HG03457 (cell line): Measurements from ENCODE around the gene ADAMTS17.

Source experiments
- ATAC-seq: cut with Tn5 transposase; IDR thresholded peaks from one replicate; pipeline ENCODE4 v1.9.1; 2021; ENCODE audit warnings: moderate number of reproducible peaks; ENCODE audit not compliant: unreplicated experiment

The ADAMTS17 gene

DNA sequence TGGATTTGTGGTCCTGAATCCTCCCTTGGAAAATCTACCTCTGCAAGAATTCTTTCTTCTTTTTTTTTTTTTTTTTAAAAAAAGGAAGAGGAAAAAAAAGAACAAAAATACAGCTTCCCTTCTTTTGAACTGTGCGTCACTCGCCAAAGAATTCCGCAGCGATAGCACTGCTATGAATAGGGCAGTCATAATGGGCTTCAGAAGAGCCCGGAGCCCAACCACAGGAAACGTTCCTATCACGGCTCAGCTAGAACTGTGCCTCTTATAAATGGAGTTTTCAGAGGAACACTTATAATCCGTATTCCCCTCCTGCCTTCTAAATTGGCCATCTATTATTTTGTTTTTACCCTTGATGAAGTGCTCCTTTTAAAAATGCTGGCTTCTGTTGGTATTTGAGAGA lies 227.7 kb downstream of the ADAMTS17 start:
- no peak for ATAC-seq

DNA sequence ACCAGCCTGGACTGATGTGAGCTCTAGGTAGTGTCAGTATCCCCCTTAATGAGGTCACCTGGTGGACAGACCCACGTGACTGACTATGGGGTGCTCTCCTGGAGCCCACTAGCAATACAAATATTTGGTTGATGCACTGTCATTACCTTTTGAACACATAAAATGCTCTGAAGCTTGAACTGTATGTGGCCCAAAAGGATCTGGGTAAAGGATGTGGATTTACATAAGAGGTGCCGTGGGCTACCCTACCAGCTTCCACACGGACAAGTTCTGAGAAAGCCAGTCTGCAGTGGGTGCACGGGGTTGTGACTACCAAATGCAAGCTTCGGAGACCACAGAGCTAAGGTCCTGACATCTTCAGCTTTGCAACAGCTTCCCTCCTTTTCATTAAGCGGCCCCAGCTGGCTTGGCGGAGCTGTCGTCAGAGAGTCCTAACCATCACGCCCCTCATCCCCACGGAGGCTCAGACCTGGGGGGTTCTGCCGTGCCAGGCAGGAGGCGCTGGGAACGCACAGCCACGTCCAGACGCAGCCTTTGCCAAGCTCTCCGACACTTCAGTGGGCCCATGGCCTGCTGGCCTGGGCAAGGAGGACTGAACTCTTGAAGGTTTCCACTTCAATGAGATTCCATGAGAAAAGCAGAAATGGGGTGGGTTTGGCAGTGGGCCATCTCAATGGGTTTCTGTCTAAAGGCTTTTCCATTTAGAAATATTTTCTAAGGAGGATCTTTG lies 228.3 kb downstream of the ADAMTS17 start:
- ATAC-seq = no peak

- ATAC-seq = no peak
Observed at GRCh38 chr15:100112636-100113305, 229.0 kb downstream of the ADAMTS17 start.

DNA sequence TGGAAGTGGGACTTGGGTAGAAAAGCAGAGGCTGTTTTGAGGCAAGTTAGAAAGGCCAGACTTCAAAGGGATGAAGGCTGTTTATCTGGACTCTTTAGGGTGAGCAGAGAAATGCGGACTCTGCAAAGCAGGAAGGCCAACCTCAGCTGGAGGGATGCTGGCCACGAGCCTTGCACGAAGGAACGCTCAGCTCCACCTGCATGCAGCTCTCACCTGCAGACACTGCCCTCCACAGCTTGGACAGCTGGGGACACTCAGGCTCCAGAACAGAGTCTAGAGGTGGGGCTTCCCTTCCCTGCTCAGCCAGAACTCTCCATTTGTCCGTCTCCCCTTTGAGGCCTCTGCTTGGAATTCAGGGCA lies 229.7 kb downstream of the ADAMTS17 start:
- no peak for ATAC-seq

DNA sequence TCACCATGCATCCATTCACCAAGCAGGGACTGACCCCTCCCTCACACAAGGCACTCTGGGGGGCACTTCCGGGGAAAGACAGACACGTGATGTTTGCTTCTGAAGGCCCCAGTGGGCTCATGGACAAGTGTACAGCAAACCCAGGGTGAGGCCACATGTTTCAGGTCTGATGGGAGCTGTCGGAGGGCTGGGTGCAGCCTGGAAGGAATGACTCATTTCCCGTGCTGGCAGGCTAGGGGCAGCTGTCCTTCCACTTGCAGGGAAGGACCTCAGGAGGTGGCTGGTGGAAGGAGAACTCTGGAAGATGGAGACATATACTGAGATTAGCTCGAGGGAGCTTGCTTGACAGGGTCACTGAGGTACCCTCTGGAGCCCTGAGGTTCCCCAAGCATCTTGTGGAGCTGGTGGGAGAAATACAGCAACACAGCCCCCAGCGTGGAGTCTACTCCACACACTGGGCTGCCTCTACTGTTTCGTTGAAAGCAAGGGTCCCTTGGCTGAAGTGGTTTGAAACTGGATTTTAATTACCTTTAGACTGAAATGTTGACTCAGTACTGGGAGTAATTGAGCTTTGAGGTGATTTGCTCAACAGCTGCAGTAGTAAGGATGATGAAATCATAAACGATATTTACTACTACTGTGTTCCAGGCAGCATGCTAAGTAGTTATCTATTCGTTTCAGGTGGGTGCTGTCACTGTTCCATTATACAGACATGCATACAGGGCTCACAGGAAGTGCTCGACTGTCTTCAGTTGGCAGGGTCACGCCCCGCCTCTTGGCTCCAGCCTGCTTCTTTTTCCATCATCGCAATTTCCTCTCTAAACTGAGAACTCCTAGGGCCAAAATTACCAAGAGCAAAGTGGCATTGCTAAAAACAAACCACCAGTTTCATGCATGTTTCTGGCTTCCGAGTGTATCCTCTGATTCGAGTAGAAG lies 230.4 kb downstream of the ADAMTS17 start:
- no peak for ATAC-seq

DNA sequence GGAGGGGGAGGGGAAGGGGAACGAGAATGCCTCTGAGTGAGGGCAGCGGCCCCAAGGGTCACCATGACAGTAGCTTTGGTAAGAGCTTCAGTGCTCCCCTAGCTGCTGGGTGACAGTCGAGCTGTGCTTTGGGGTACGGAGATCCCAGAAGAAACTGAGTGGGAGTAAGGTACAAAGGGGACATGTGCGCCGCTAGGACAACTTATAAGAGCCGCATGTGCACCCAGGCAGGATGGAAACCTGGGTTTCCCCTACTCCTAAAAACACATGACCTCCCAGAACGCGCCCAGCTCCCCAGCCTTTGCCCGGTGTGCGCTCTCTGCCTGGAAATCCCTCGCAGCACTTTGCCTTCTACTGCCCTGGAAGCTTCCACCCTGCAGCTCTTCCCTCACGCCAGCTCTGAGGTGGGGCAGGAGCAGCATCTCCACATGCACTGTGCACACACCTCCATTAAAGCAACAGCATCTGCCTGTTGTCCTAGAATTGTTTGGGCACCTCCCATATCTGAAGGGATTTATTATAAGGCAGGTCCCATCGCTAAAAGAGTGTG lies 232.2 kb downstream of the ADAMTS17 start:
- no peak for ATAC-seq

GRCh38 chr15:100108846-100109245 lies 232.9 kb downstream of the ADAMTS17 start:
- no peak for ATAC-seq

DNA sequence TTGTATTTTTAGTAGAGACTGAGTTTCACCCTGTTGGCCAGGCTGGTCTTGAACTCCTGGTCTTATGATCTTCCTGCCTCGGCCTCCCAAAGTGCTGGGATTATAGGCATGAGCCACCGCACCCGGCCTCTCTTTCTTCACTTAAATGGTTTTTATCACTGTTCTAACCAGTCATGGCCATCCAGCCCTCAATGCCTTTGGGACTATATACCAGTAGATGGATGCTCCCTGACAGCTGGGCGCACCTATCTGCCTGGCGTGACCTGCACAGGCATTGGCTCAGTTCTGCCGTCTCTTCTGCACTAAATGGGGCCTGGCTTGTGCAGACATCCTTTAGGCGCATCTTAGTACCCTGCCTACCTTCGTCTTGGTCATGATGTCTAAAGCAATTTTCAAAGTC lies 233.4 kb downstream of the ADAMTS17 start:
- ATAC-seq = no peak

DNA sequence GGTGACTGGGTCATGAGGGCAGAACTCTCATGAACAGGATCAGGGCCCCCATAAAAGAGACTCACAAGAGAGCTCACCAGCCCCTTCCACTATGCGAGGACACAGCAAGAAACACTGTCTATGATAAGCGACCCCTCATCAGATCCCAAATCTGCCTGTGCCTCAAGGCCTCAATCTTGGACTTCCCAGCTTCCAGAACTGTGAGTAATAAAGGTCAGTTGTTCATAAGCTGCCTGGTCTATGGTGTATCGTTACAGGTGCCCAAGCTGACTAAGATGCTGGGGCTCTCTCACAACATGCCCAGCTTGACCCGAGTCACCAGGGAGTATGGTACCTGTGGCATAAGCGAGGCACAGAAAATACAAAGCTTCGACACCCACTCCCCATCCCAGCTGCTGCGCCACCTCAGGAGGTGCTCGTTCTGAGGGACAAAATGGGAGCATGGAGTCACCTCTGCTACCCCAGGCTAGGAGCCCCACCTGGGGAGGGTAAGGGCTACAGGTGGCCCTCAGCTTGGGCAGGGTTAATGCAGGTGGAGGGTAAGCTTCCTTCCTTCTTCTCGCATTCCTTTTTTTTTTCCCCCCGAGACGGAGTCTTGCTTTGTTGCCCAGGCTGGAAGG lies 234.1 kb downstream of the ADAMTS17 start:
- no peak for ATAC-seq

DNA sequence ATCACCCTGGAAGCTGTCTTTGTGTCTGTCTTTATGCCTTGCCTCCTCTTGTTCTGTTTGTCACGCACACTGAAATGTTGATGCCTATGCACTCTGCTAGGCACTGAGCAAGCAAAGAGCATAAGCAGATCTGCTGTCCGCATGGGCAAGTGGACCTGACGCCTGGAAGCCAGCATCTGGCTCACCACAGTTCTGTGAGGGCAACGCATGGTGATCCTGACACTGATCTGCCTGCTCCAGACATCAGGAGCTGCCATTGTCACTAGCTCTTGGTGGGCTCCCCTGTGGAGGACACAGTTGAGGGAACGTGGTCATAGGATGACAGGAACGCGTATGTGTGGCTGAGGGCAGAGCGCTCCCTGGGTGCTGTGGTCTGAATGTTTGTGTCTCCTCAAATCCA lies 234.6 kb downstream of the ADAMTS17 start:
- ATAC-seq = no peak

GRCh38 chr15:100106732-100107131 lies 235.0 kb downstream of the ADAMTS17 start:
- no peak for ATAC-seq

DNA sequence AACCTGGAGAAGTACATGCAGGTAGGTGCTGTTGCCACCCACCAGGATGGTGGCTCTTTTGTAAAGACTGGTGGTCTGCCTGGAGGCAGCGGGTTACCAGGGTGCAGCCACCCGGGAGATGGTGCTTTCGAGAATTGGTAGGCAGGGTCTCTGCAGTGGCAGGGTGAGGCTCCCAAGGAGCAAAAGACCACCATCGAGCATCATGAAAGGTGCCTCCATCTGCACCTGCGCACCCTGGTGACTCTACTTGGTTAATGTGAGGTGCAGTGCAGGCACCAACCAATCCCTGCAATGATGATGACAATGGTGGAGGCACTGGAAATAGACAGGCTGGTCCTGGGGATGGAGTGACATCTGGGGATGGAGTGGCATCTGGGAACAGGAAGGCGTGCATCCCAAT lies 236.7 kb downstream of the ADAMTS17 start:
- no peak for ATAC-seq

- no peak for ATAC-seq
Observed at GRCh38 chr15:100104245-100104644, 237.5 kb downstream of the ADAMTS17 start.

GRCh38 chr15:100103828-100104227 lies 237.9 kb downstream of the ADAMTS17 start:
- no peak for ATAC-seq

- no peak for ATAC-seq
Observed at GRCh38 chr15:100101426-100102089, 240.2 kb downstream of the ADAMTS17 start.

DNA sequence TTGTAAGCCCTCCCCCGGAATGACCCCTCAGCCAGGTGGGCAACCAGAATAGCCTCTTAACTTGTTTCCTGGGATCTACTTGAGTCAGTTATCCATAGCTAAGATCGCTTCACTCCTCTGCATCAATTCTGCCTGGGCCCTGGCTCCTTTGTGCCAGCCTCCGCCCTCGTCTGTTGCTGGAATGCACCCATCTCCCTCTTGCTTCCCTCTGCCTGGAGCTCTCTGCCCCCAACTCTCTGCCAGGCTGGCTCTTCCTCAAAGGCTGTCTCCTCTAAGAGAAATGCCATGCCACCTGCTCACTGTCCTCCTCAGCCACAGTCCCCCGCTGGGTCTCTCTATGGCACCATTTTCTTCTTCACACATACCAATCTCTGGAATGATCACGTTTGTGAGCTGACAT lies 240.8 kb downstream of the ADAMTS17 start:
- ATAC-seq = no peak

GRCh38 chr15:100099976-100100375 lies 241.8 kb downstream of the ADAMTS17 start:
- ATAC-seq = no peak

GRCh38 chr15:100098705-100099104 lies 243.1 kb downstream of the ADAMTS17 start:
- ATAC-seq = no peak

DNA sequence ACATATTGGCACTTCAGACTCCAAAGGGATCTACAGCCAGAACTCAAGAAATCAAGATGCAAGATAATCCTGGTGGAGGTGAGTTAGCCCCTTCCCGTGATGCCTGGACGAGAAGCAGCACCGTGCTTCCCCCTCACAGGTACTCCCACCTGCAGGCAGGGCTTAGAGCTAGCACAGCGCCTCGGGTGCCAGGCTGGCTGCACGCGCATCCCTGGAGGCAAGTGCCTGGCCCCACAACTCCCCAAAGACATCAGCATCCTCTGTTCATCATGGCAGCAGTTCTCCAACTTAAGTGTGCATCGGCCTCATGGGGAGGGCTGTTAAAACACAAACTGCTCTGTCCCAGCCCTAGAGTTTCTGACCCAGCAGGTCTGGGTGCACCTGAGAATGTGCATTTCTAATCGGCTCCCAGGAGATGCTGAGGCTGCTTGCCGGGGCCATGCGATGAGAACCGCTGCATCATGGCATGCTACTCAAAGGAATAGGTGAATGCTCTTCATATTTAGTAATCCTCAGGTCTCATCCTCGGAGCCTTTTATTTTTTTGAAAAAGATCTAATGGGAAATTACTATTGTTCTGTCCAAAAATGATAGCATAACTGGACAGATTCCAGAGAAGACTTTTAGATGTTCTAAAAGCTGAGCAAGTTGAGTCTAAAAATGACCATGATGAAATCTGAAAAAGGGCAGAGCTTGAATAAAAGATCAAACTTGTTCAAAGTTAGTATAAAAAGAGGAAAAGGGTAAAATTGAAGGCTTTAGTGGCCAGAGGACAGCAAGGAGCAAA lies 244.2 kb downstream of the ADAMTS17 start:
- ATAC-seq = no peak

DNA sequence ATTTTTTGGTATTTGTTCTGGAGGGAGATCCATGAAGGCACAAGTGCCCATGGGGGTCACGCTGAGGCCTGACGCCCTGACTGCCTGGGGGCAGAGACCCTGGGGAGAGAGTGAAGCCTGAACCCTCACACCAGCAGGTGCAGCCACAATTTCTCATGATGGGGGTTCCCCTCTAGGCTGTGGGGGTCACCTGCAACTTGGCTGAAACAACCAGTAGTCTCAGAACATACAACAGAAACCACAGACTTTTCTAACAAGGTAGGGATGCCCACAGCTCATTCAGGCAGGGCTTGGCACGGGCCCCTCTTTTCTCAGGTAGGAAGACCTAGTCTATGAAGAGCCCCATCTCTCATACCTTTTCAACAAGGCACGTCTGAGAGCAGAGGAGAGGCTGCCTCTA lies 245.1 kb downstream of the ADAMTS17 start:
- no peak for ATAC-seq
